Measurements from ENCODE around the gene GGT1.
"Not testable (repeated sequence)": the region's sequence is repeated elsewhere in the genome, so short reads cannot be mapped to it uniquely, and the experiment has no call there.

The GGT1 gene

GRCh38 chr22:24602847-24603769 lies at the start of gene GGT1:
GGT1 (plus strand) TSS chr22:24603193; CDS start chr22:24611082, 7,889 bp downstream.
- DNase-seq, result not testable (repeated sequence)

- DNase-seq, result peak in 3 of 51 donors; percentile 5 to 14 (median 6)
Observed at GRCh38 chr22:24553597-24554312, 49.2 kb upstream of the GGT1 start.

- peak in 6 of 51 donors; percentile 7 to 48 (median 33) for DNase-seq
Observed at GRCh38 chr22:24554313-24555164, 48.5 kb upstream of the GGT1 start, which contains the start of gene GUCD1. GUCD1 (minus strand) TSS chr22:24555138; CDS start chr22:24554991, 147 bp downstream.

DNA sequence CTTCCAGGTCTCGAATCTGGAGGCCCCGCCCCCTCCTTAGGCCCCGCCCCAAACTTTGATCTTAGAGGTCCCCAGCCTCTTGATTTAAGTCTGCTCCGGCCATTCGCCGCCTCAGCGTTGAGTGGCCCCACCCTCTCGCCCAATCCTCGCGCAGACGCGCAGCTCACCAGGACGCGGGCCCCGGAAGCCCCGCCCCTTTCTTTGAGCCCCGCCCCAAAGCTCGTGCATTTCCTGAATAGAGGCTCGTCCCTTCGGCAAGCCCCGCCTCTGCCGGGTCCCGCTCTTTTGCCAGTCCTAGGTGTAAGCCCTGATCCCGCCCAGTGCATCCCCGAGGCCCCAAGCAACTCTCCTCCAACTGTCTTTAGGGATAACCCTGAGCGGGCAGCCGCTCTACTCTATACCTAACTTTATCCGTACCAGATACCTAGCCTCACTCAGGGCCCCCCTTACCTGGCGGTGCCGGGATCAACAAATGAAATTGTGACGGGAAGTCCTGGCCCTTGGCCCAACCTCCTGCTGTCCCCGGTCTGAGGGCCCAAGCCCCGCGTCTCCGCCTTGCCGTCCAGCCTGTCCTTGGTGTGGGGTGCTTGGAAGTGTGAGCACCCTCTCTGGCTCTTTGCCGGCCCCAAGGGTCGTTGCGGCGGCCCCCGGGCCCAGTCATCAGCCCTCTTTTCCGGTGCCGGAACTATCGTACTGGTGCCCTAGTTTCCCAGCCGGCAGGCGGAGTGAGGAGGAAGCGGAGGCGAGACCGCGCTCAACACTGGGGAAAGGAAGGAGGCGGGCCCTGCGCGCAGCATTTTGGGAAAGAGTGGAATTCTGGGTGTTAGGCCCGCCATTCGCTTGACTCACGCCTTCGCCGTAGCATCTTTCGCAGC lies 47.6 kb upstream of the GGT1 start, which contains the start of gene SNRPD3:
Gene SNRPD3, plus strand, starts transcription at position 835 of the 875 bp plus-strand sequence. CDS start 1,676 bp downstream, outside the sequence.
- peak; percentile 93 to 100 (median 99) for DNase-seq

GRCh38 chr22:24559471-24559870 lies 43.5 kb upstream of the GGT1 start:
- no peak for DNase-seq

- no peak for DNase-seq
Observed at GRCh38 chr22:24563246-24563645, 39.7 kb upstream of the GGT1 start.

DNA sequence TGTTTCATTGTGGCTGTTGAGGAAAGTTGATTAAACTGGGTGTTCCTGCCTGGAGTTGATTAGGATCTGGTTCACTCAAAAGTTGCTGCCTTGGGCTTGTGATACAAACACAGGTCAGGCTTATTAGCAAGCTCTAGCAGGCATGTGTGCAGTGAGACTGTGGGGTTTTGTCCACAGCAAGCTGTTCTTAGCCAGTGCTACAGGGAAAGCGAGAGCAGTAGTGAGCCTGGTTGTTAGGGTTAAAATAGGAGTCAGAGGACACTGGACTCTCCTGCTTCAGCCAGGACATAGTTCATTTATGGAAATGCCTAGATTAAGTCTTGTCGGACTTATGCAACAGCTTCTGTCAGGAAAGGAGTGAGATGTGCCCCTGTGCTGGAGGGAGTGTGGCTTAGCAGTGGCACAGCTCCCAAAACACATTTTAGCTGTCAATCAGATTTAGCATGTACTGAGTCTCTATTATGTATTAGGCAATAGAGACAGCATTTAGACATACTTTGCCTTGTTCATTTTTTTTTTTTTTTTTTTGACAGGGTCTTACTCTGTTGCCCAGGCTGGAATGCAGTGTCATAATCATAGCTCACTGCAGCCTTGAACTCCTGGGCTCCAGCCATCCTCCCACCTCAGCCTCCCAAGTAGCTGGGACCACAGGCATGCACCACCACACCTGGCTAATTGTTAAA lies 38.5 kb upstream of the GGT1 start:
- no peak for DNase-seq

- no peak for DNase-seq
Observed at GRCh38 chr22:24565077-24565476, 37.9 kb upstream of the GGT1 start.

- DNase-seq, result no peak
Observed at GRCh38 chr22:24566899-24567511, 36.0 kb upstream of the GGT1 start.

DNA sequence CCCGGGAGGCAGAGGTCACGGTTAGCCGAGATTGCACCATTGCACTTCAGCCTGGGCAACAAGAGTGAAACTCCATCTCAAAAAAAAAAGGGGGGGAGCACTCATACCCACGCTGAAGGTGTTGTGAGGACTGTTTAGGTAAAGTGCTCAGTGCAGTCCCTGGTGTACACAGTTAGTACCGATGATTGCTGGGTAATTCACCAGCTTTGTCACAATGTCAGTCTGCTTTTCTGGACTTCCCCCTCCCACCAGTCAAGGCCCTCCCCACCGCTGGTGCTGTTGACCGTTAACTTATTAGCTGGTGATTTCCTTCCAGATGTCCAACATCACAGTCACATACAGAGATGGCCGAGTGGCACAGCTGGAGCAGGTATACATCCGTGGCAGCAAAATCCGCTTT lies 35.3 kb upstream of the GGT1 start:
- DNase-seq, result no peak

- no peak for DNase-seq
Observed at GRCh38 chr22:24571266-24571665, 31.7 kb upstream of the GGT1 start.

DNA sequence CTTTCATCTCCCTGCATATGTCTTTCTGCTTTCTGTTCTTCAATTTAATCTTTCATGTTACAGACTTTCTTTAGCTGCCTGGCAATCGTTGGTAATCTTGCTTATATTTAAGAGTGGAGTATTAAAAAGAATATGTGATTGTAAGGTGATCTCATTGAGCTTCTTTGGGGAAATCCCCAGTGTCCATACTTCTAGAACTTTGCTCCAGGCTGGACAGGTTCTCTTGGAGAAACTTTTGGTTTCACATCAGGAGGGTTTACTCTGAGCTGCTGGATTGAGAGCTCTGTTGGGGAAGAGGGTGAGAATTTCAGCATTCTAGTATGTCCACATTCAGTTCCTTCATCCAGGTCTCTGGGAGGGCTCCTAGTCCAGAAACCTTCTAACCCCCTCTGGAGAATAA lies 26.2 kb upstream of the GGT1 start:
- DNase-seq, result no peak

DNA sequence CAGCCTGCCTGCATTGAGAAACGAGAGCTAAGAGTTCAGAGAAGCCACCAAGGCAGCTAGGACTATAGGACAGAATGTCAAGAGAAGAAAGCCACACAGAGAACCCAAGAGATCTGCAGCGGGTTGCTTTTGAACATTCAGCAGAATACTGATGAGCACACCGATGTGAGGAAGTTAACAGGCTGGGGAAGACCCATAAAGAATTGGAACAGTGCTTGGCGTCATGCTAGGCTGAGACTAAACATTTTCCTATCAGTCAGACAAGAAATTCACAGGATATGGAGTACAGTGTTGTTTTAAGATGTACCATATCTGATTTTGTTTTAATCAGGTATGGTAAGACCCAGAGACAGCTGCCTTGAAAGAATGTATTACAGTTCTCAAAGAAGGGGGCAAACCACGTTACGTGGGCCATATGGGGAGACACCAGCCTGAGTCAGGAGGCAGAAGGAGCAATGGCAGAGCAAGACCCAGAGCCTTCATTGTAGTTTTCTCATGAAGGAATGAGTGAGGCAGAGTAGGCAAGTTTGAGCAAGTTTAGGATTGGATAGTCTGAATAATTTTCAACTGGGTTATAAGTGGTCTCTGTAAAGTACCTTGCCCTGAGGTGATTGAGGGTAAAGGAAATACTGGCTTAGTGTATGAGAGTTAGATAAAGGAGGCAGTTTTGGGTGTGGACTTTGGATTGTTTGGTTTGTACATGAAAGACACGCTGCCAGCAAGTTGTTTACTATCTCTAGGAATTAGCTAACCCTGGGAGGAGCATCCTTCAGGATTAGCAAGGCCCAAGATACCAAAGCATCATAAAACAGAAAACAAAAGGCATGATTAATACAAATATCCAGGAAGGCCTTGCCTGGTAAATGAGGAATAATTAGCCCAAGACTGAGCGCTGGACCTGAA lies 24.4 kb upstream of the GGT1 start:
- no peak for DNase-seq

DNA sequence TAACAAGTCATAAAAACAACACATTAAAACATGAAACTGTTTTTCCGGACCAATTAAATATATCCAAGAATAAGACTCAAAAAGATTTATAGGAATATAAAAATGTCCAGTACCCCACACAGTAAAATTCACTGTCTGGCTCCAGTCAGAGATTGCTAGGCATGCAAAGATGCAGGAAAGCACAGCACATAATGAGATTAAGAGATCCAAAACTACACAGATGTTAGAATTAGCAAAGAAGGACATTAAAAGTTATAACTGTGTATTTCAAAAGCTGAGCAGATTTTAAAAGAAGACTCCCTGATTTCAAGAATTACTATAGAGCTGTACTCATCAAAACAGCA lies 23.8 kb upstream of the GGT1 start:
- no peak for DNase-seq

GRCh38 chr22:24580276-24580675 lies 22.7 kb upstream of the GGT1 start:
- no peak for DNase-seq

- no peak for DNase-seq
Observed at GRCh38 chr22:24582056-24582814, 20.8 kb upstream of the GGT1 start.

Measured in hypothalamus (tissue), 51 donors.